ENCODE measurements around the gene C3orf22. TPM values are rescaled to one million over a fixed set of nuclear protein-coding genes. Genes with fewer than 3 reads are reported as not detected.

Gene C3orf22
- total and polyA plus RNA-seq, 9 of the 15 experiments (the other 6 are each of a cell fraction or from before 2014, with no cell fraction given), result not detected

DNA sequence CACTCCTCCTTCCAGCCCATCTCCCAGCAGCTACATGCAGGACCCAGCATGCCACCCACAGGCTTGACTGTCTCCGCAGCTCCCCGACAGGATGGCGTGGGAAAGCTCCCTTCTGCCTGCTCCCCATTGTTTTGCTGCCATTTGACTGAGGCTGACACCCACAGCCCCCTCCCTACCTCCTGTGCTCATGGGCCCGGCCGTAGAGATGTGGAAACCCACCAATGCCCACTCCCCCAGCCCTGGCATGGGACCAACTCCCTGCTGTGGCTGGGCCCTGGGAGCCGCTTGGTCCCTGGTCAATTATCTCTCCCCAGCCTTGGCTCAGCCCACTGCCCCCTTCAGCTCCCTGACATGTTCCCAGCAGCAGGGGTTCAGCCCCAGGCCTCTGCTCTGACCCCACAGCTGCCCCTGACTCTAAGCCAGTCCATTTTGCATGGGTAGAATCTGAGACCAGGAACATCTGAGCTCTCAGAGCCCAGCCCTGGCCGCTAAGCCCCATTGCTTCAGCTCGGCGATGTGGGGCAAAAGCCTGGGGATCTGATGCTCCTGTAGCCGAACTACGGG, 8.2 kb downstream of the C3orf22 start:
- ATAC-seq (no peak), DNase-seq (ENCODE audit: extremely low read depth in 1 of 4, low spot score in 3 of 4) (no peak), FAIRE-seq (no peak)
- in situ Hi-C loops (cut with MboI) (no loop called here), intact Hi-C loops (cut with micrococcal nuclease) (no loop called here)
- Histone ChIP-seq H2AFZ (ENCODE audit: low read depth, low read length) (no peak overlapping the region), H3K4me2 (ENCODE audit: insufficient read depth, low read length) (no peak overlapping the region), H3K36me3 (ENCODE audit: control insufficient read depth, insufficient read depth, low read length) (no peaks in the 10 kb centered on the region), H3K9ac (ENCODE audit: insufficient read depth in 1 of 2, low read depth in 2 of 2, low read length in 2 of 2) (no peak overlapping the region), H3K9me3 (replicated peaks; ENCODE audit: control insufficient read depth, insufficient read depth, low read depth, low read length) (no peaks in the 10 kb centered on the region), H3K4me3 (no peak overlapping the region), H3K27me3 (ENCODE audit: control insufficient read depth in 2 of 2, insufficient read depth in 2 of 2, low read length in 2 of 2) (peaks cover 2 to 62% of the 10 kb centered on the region in 2 experiments; a peak in 3 of 5 replicates), H3K27ac (ENCODE audit: extremely low read depth, low read depth, low read length) (no peak overlapping the region), H3K79me2 (ENCODE audit: control insufficient read depth, insufficient read depth, low read length) (no peaks in the 10 kb centered on the region), H3K4me1 (replicated peaks in 1 of 2; ENCODE audit: control insufficient read depth in 2 of 2, insufficient read depth in 2 of 2, low read length in 2 of 2) (no peaks in the 10 kb centered on the region), H3K9me1 (ENCODE audit: control insufficient read depth, insufficient read depth, low read length) (no peaks in the 10 kb centered on the region), H4K20me1 (replicated peaks; ENCODE audit: control insufficient read depth, insufficient read depth, low read length) (peaks cover 4% of the 10 kb centered on the region; the same call in 1 of the 2 replicates)
- BruUV-seq (replicated peaks), result no TSS peak
- ChIA-PET CTCF (ENCODE audit: low intra/inter-chr PET ratio) (no interaction called here), POLR2A (interaction anchor here (0.5 to 0.6 kb wide), 3 partner anchors 46 to 131 kb away, joined by 3 to 4 read pairs (median 3); no protein-coding TSS in a partner anchor)
- TF ChIP-seq ARID1B (IDR thresholded peaks at IDR 0.05), result no peak
- WGBS (ENCODE audit: insufficient coverage, low coverage, missing lambda C conversion rate), result 1% methylated on average over 8 of the region's 11 CpGs

DNA sequence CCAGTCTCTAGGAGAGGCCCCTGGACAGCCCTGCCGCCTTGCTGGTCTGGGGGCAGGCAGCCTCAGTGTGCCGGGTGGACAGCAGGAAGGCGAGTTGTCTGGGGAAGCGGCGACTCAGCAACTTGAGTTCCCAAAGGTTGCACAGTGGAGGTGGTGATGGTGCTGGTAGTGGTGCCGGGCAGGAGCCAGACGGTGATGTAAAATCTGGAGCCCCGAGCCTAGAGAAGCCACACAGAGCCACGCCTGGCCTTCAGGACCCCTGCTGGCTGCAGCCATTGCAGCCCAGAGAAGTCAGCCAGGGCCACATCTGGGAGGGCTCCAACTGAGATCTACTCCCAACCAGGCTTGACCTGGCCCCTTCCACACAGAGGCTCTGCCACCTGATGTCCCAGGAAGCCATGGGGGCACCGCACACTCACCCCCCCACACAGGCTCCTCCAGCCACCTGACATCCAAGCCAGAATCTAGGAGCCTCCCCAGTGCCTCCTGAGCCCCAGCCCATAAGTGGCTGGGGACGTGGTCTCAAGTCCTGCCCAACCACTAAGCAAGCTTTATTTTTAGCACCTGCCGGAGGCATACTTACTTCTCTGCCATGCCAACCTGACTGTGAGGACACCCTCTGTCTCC, 8.8 kb downstream of the C3orf22 start:
- FAIRE-seq, result no peak
- 1% methylated on average over 10 of the region's 12 CpGs for WGBS (ENCODE audit: insufficient coverage, low coverage, missing lambda C conversion rate)
- CTCF ChIA-PET (ENCODE audit: low intra/inter-chr PET ratio), result no interaction called here
- Histone ChIP-seq H3K4me3 (no peak overlapping the region), H3K27me3 (ENCODE audit: control insufficient read depth in 2 of 2, insufficient read depth in 2 of 2, low read length in 2 of 2) (peaks cover 2 to 58% of the 10 kb centered on the region in 2 experiments; a peak in 3 of 5 replicates), H3K9me1 (ENCODE audit: control insufficient read depth, insufficient read depth, low read length) (no peaks in the 10 kb centered on the region), H3K9me3 (replicated peaks; ENCODE audit: control insufficient read depth, insufficient read depth, low read depth, low read length) (no peaks in the 10 kb centered on the region), H3K9ac (ENCODE audit: insufficient read depth in 1 of 2, low read depth in 2 of 2, low read length in 2 of 2) (no peak overlapping the region), H3K4me2 (ENCODE audit: insufficient read depth, low read length) (no peak overlapping the region), H3K79me2 (ENCODE audit: control insufficient read depth, insufficient read depth, low read length) (no peaks in the 10 kb centered on the region), H3K27ac (ENCODE audit: extremely low read depth, low read depth, low read length) (no peak overlapping the region), H3K4me1 (replicated peaks in 1 of 2; ENCODE audit: control insufficient read depth in 2 of 2, insufficient read depth in 2 of 2, low read length in 2 of 2) (no peaks in the 10 kb centered on the region), H4K20me1 (replicated peaks; ENCODE audit: control insufficient read depth, insufficient read depth, low read length) (peaks cover 4% of the 10 kb centered on the region; the same call in 1 of the 2 replicates), H3K36me3 (ENCODE audit: control insufficient read depth, insufficient read depth, low read length) (no peaks in the 10 kb centered on the region), H2AFZ (ENCODE audit: low read depth, low read length) (no peak overlapping the region)
- ATAC-seq, result no peak
- POLR2A ChIA-PET, result interaction anchor here (0.6 kb wide), 1 partner anchor 45 kb away, joined by 3 read pairs; no protein-coding TSS in a partner anchor
- in situ Hi-C loops (cut with MboI), result no loop called here
- DNase-seq (ENCODE audit: extremely low read depth in 1 of 4, low spot score in 3 of 4), result no peak
- BruUV-seq (replicated peaks), result no TSS peak
- intact Hi-C loops (cut with micrococcal nuclease), result no loop called here
- TF ChIP-seq ZSCAN29 (IDR thresholded peaks at IDR 0.05), result no peak
- TF ChIP-seq SIN3A (IDR thresholded peaks at IDR 0.05; ENCODE audit: borderline replicate concordance in 2 of 2, control insufficient read depth in 1 of 2, low read depth in 2 of 2, low read length in 2 of 2), result no peak
- TF ChIP-seq BRCA1 (IDR thresholded peaks at IDR 0.05), result no peak
- TF ChIP-seq BRCA1 (CRISPR knock-in tag; IDR thresholded peaks at IDR 0.05), result no peak
- no peak for TF ChIP-seq TEAD2 (tag; IDR thresholded peaks at IDR 0.05)
- TF ChIP-seq ZSCAN32 (CRISPR knock-in tag; IDR thresholded peaks at IDR 0.05), result no peak
- TF ChIP-seq, protein P1, sequence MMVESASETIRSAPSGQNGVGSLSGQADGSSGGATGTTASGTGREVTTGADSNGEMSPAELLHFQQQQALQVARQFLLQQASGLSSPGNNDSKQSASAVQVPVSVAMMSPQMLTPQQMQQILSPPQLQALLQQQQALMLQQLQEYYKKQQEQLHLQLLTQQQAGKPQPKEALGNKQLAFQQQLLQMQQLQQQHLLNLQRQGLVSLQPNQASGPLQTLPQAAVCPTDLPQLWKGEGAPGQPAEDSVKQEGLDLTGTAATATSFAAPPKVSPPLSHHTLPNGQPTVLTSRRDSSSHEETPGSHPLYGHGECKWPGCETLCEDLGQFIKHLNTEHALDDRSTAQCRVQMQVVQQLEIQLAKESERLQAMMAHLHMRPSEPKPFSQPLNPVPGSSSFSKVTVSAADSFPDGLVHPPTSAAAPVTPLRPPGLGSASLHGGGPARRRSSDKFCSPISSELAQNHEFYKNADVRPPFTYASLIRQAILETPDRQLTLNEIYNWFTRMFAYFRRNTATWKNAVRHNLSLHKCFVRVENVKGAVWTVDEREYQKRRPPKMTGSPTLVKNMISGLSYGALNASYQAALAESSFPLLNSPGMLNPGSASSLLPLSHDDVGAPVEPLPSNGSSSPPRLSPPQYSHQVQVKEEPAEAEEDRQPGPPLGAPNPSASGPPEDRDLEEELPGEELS (CRISPR knock-in tag; IDR thresholded peaks at IDR 0.05; ENCODE audit: borderline replicate concordance), result no peak
- no peak for TF ChIP-seq MAFF (IDR thresholded peaks at IDR 0.05; ENCODE audit: low read length)
- no peak for TF ChIP-seq DPF2 (IDR thresholded peaks at IDR 0.05)
- TF ChIP-seq NR1H2 (CRISPR knock-in tag; IDR thresholded peaks at IDR 0.05), result no peak
- TF ChIP-seq, protein P2, sequence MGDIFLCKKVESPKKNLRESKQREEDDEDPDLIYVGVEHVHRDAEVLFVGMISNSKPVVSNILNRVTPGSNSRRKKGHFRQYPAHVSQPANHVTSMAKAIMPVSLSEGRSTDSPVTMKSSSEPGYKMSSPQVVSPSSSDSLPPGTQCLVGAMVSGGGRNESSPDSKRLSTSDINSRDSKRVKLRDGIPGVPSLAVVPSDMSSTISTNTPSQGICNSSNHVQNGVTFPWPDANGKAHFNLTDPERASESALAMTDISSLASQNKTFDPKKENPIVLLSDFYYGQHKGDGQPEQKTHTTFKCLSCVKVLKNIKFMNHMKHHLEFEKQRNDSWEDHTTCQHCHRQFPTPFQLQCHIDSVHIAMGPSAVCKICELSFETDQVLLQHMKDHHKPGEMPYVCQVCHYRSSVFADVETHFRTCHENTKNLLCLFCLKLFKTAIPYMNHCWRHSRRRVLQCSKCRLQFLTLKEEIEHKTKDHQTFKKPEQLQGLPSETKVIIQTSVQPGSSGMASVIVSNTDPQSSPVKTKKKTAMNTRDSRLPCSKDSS (IDR thresholded peaks at IDR 0.05; ENCODE audit: low read depth, partially characterized antibody), result no peak
- TF ChIP-seq CBX5 (IDR thresholded peaks at IDR 0.05; ENCODE audit: borderline replicate concordance, low read depth), result no peak

Data from K562 (cell line).